Naive thymus-derived CD4-positive, alpha-beta T cell (primary cell): ENCODE data around the gene HLA-DOB. TPM values are rescaled to one million over a fixed set of nuclear protein-coding genes. Genes with fewer than 3 reads are reported as not detected.

Experiments used
- ATAC-seq: fragments of 150-1000 bp; cut with Tn5 transposase; 2 replicates; pipeline ENCODE4 v1.10.0; 2021; ENCODE audit warnings: mild to moderate bottlenecking, moderate library complexity
- CTCF ChIA-PET: fragments of 350-600 bp; sonication (Branson Sonifier 250); formaldehyde crosslinking; loops from one replicate; lab custom pipeline; 2021; ENCODE audit warnings: antibody characterized with exemption; lab: Charles Lee
- POLR2A ChIA-PET: fragments of 350-600 bp; sonication (Branson Sonifier 250); formaldehyde crosslinking; loops from one replicate; lab custom pipeline; 2021; ENCODE audit warnings: antibody characterized with exemption, inconsistent platforms; lab: Charles Lee
- DNase-seq, 9 donors: peaks; one replicate each; pipeline versions ENCODE4 v3.0.0 to v3.0.0-alpha.2; 2020 to 2022; ENCODE audit warnings: mixed read lengths in 1 of 9
- H3K27ac ChIP-seq: one replicate; pipeline ENCODE4 v1.7.0; 2013; ENCODE audit warnings: mild to moderate bottlenecking, low read depth, low read length, moderate library complexity
- H3K27me3 ChIP-seq, 2 donors: one replicate each; pipeline ENCODE4 v1.7.0; 2013; ENCODE audit warnings: low read length in 2 of 2, mild to moderate bottlenecking in 2 of 2, moderate library complexity in 2 of 2; ENCODE audit not compliant: control insufficient read depth in 2 of 2, insufficient read depth in 2 of 2
- H3K36me3 ChIP-seq, 3 experiments: 1 replicate in 2 of 3; 2 replicates in 1 of 3; pipeline ENCODE4 v1.7.0; 2013; ENCODE audit warnings: low read length in 3 of 3, mild to moderate bottlenecking in 3 of 3, moderate library complexity in 1 of 3; ENCODE audit not compliant: insufficient read depth in 3 of 3, control insufficient read depth in 2 of 3
- H3K4me1 ChIP-seq, 2 donors: one replicate each; pipeline ENCODE4 v1.7.0; 2013; ENCODE audit warnings: low read length in 2 of 2, mild to moderate bottlenecking in 2 of 2, moderate library complexity in 1 of 2; ENCODE audit not compliant: control insufficient read depth in 2 of 2, insufficient read depth in 2 of 2
- H3K4me3 ChIP-seq: 2 replicates; pipeline ENCODE4 v1.7.0; 2013; ENCODE audit warnings: mild to moderate bottlenecking, low read length
- H3K9me3 ChIP-seq, 3 experiments: 1 replicate in 2 of 3; 2 replicates in 1 of 3; pipeline ENCODE4 v1.7.0; 2013; ENCODE audit warnings: low read length in 3 of 3; ENCODE audit not compliant: control insufficient read depth in 2 of 3
- H3K27ac Mint-ChIP-seq, 9 donors: one replicate each; pipeline ENCODE4 v1.8.0; 2020 to 2022; ENCODE audit warnings: mixed read lengths in 9 of 9, mild to moderate bottlenecking in 8 of 9, moderate library complexity in 5 of 9, inconsistent platforms in 2 of 9
- H3K27me3 Mint-ChIP-seq, 5 donors: one replicate each; pipeline ENCODE4 v1.8.0; 2021 to 2022; ENCODE audit warnings: mixed read lengths in 5 of 5, mild to moderate bottlenecking in 1 of 5
- H3K36me3 Mint-ChIP-seq, 5 donors: one replicate each; pipeline ENCODE4 v1.8.0; 2020 to 2022; ENCODE audit warnings: mixed read lengths in 5 of 5, mild to moderate bottlenecking in 3 of 5, inconsistent platforms in 1 of 5
- H3K4me1 Mint-ChIP-seq, 7 donors: one replicate each; pipeline ENCODE4 v1.8.0; 2020 to 2022; ENCODE audit warnings: mixed read lengths in 7 of 7, mild to moderate bottlenecking in 3 of 7, inconsistent platforms in 1 of 7
- H3K4me3 Mint-ChIP-seq, 10 donors: one replicate each; pipeline ENCODE4 v1.8.0; 2020 to 2022; ENCODE audit warnings: mild to moderate bottlenecking in 10 of 10, mixed read lengths in 10 of 10, moderate library complexity in 6 of 10, inconsistent platforms in 2 of 10
- H3K9me3 Mint-ChIP-seq, 11 donors: one replicate each; pipeline ENCODE4 v1.8.0; 2020 to 2022; ENCODE audit warnings: mixed read lengths in 11 of 11, mild to moderate bottlenecking in 4 of 11, inconsistent platforms in 1 of 11, moderate library complexity in 1 of 11
- intact Hi-C, 2 donors: fragments of 100-400 bp; cut with micrococcal nuclease; formaldehyde crosslinking; loops; one replicate each; pipeline ENCODE4 v1.15.1; 2023
- polyA plus RNA-seq, 2 donors: library from polyadenylated mRNA; unstranded; fragments of 300-500 nt; fragmentation: Illumina TruSeq; gene quantifications; one replicate each; pipeline ENCODE4 v1.2.3, GENCODE V29; 2021
- total RNA-seq, 6 experiments: library from RNA in 5 of 6; stranded (reverse) in 5 of 6; gene quantifications; 1 replicate in 5 of 6; 2 replicates in 1 of 6; pipeline ENCODE4 v1.2.3 and lab custom pipeline; 2021 to 2026

HLA-DOB gene
- total and polyA plus RNA-seq, 7 experiments from 2014 or later, result 0.48 to 7.7 (median 2.3) TPM

GRCh38 chr6:32803416-32803815 is 13.4 kb downstream of the HLA-DOB start:
- intact Hi-C loops, result no loop called here
- peaks cover 0 to 10% (median 0%) of the 10 kb centered on the region in 3 experiments for H3K9me3 ChIP-seq
- H3K4me3 ChIP-seq, result no peak overlapping the region
- no peak for DNase-seq
- H3K4me3 Mint-ChIP-seq, result no peak overlapping the region
- ChIA-PET CTCF (interaction anchor here (1.8 kb wide), 1 partner anchor 65 kb away, joined by 5 read pairs; no protein-coding TSS in a partner anchor), POLR2A (interaction anchor here (0.7 kb wide), 1 partner anchor 379 kb away, joined by 3 read pairs; no protein-coding TSS in a partner anchor)
- H3K36me3 ChIP-seq, result no peaks in the 10 kb centered on the region
- ATAC-seq, result no peak
- H3K27me3 ChIP-seq, result no peaks in the 10 kb centered on the region
- H3K27ac Mint-ChIP-seq, result no peak overlapping the region
- H3K4me1 ChIP-seq, result no peaks in the 10 kb centered on the region
- peaks cover 0 to 25% (median 4%) of the 10 kb centered on the region in 11 donors for H3K9me3 Mint-ChIP-seq
- no peak overlapping the region for H3K27ac ChIP-seq
- H3K36me3 Mint-ChIP-seq, result peaks cover 0 to 8% (median 4%) of the 10 kb centered on the region in 5 donors
- peaks cover 0 to 15% (median 3%) of the 10 kb centered on the region in 7 donors for H3K4me1 Mint-ChIP-seq
- peaks cover 27 to 70% (median 41%) of the 10 kb centered on the region in 5 donors for H3K27me3 Mint-ChIP-seq

GRCh38 chr6:32799740-32800139 is 17.1 kb downstream of the HLA-DOB start:
- Mint-ChIP-seq H3K27ac (no peak overlapping the region), H3K4me3 (no peak overlapping the region), H3K4me1 (peaks cover 2 to 23% (median 15%) of the 10 kb centered on the region in 7 donors), H3K36me3 (peaks cover 0 to 10% (median 4%) of the 10 kb centered on the region in 5 donors), H3K27me3 (peaks cover 19 to 72% (median 44%) of the 10 kb centered on the region in 5 donors), H3K9me3 (peaks cover 0 to 24% (median 4%) of the 10 kb centered on the region in 11 donors)
- DNase-seq, result no peak
- Histone ChIP-seq H3K4me3 (no peak overlapping the region), H3K27me3 (no peaks in the 10 kb centered on the region), H3K36me3 (no peaks in the 10 kb centered on the region), H3K9me3 (peaks cover 0 to 10% (median 0%) of the 10 kb centered on the region in 3 experiments), H3K27ac (no peak overlapping the region), H3K4me1 (peaks cover 5% of the 10 kb centered on the region in 2 donors)
- intact Hi-C loops, result loop anchor here in 1 of 2 donors (10.0 kb wide), 1 partner anchor 555 kb away; no protein-coding TSS in a partner anchor
- ATAC-seq, result no peak
- CTCF ChIA-PET, result interaction anchor here (1.0 to 2.6 kb wide), 3 partner anchors 68 to 386 kb away, joined by 3 to 11 read pairs (median 3); no protein-coding TSS in a partner anchor
- POLR2A ChIA-PET, result interaction anchor here (0.6 to 1.6 kb wide), 2 partner anchors 40 to 83 kb away, joined by 3 to 4 read pairs; no protein-coding TSS in a partner anchor

GRCh38 chr6:32799168-32799567 is 17.6 kb downstream of the HLA-DOB start:
- H3K27me3 Mint-ChIP-seq, result peaks cover 13 to 72% (median 38%) of the 10 kb centered on the region in 5 donors
- CTCF ChIA-PET, result interaction anchor here (0.7 to 2.6 kb wide), 4 partner anchors 68 to 685 kb away, joined by 3 to 11 read pairs (median 3); no protein-coding TSS in a partner anchor
- DNase-seq, result no peak
- Histone ChIP-seq H3K36me3 (no peaks in the 10 kb centered on the region), H3K4me3 (no peak overlapping the region), H3K4me1 (peaks cover 5 to 11% of the 10 kb centered on the region in 2 donors), H3K9me3 (peaks cover 0 to 10% (median 0%) of the 10 kb centered on the region in 3 experiments), H3K27ac (no peak overlapping the region), H3K27me3 (no peaks in the 10 kb centered on the region)
- POLR2A ChIA-PET, result interaction anchor here (0.6 to 1.6 kb wide), 2 partner anchors 40 to 83 kb away, joined by 3 to 4 read pairs; no protein-coding TSS in a partner anchor
- H3K4me1 Mint-ChIP-seq, result peaks cover 7 to 29% (median 20%) of the 10 kb centered on the region in 7 donors
- ATAC-seq, result no peak
- peaks cover 0 to 10% (median 4%) of the 10 kb centered on the region in 5 donors for H3K36me3 Mint-ChIP-seq
- intact Hi-C loops, result loop anchor here in 1 of 2 donors (10.0 kb wide), 1 partner anchor 554 kb away; no protein-coding TSS in a partner anchor
- H3K9me3 Mint-ChIP-seq, result peaks cover 0 to 18% (median 4%) of the 10 kb centered on the region in 11 donors
- H3K4me3 Mint-ChIP-seq, result no peak overlapping the region
- H3K27ac Mint-ChIP-seq, result no peak overlapping the region

- peaks cover 15 to 35% (median 27%) of the 10 kb centered on the region in 7 donors for H3K4me1 Mint-ChIP-seq
- peak overlapping the region in 1 of 9 donors; percentile 23 for H3K27ac Mint-ChIP-seq
- Histone ChIP-seq H3K27me3 (peaks cover 0 to 5% of the 10 kb centered on the region in 2 donors), H3K36me3 (no peaks in the 10 kb centered on the region), H3K4me3 (no peak overlapping the region), H3K27ac (no peak overlapping the region), H3K9me3 (peaks cover 0 to 10% (median 0%) of the 10 kb centered on the region in 3 experiments), H3K4me1 (peaks cover 5 to 16% of the 10 kb centered on the region in 2 donors)
- ChIA-PET CTCF (interaction anchor here (0.6 to 1.6 kb wide), 4 partner anchors 11 to 85 kb away, joined by 3 read pairs; no protein-coding TSS in a partner anchor), POLR2A (interaction anchor here (0.6 to 1.0 kb wide), 2 partner anchors 15 to 380 kb away, joined by 3 to 4 read pairs; no protein-coding TSS in a partner anchor)
- intact Hi-C loops, result loop anchor here (1.0 to 10.0 kb wide), 9 partner anchors 71 to 552 kb away; no protein-coding TSS in a partner anchor
- peak; percentile 38 to 79 (median 62) for DNase-seq
- peak; percentile 80 for ATAC-seq
- peaks cover 0 to 70% (median 29%) of the 10 kb centered on the region in 5 donors for H3K27me3 Mint-ChIP-seq
- peaks cover 0 to 15% (median 4%) of the 10 kb centered on the region in 11 donors for H3K9me3 Mint-ChIP-seq
- peak overlapping the region in 9 of 10 donors; percentile 35 to 80 (median 68) for H3K4me3 Mint-ChIP-seq
- H3K36me3 Mint-ChIP-seq, result peaks cover 0 to 10% (median 4%) of the 10 kb centered on the region in 5 donors
These were observed 19.7 kb downstream of the HLA-DOB start for GRCh38 chr6:32796848-32797776.

GRCh38 chr6:32794510-32794909 is 22.3 kb downstream of the HLA-DOB start:
- Mint-ChIP-seq H3K27ac (no peak overlapping the region), H3K4me3 (peak overlapping the region in 2 of 10 donors; percentile 0 to 9), H3K4me1 (peaks cover 15 to 35% (median 27%) of the 10 kb centered on the region in 7 donors), H3K27me3 (peaks cover 0 to 77% (median 25%) of the 10 kb centered on the region in 5 donors), H3K36me3 (peaks cover 0 to 10% (median 4%) of the 10 kb centered on the region in 5 donors), H3K9me3 (peaks cover 0 to 15% (median 4%) of the 10 kb centered on the region in 11 donors)
- H3K4me3 ChIP-seq, result no peak overlapping the region
- DNase-seq (no peak), ATAC-seq (peak; percentile 77)
- intact Hi-C loops, result loop anchor here in 1 of 2 donors (10.0 kb wide), 1 partner anchor 550 kb away; no protein-coding TSS in a partner anchor
- H3K36me3 ChIP-seq, result no peaks in the 10 kb centered on the region
- ChIA-PET CTCF (interaction anchor here (0.9 to 3.3 kb wide), 6 partner anchors 8 to 381 kb away, joined by 3 to 23 read pairs (median 6); no protein-coding TSS in a partner anchor), POLR2A (no interaction called here)
- peaks cover 0 to 10% (median 0%) of the 10 kb centered on the region in 3 experiments for H3K9me3 ChIP-seq
- peaks cover 5 to 16% of the 10 kb centered on the region in 2 donors for H3K4me1 ChIP-seq
- H3K27me3 ChIP-seq, result peaks cover 0 to 5% of the 10 kb centered on the region in 2 donors
- no peak overlapping the region for H3K27ac ChIP-seq
